HepG2 (cell line): ENCODE results near the gene VPS52. TPM values are rescaled to one million over a fixed set of nuclear protein-coding genes. Genes with fewer than 3 reads are reported as not detected.

Experiments used
- ARID5B ChIP-seq: IDR thresholded peaks from 2 replicates; pipeline ENCODE4 v1.4.0; 2020; ENCODE audit warnings: mild to moderate bottlenecking, missing genetic modification reagents
- CC2D1A ChIP-seq: sonication (generic); formaldehyde crosslinking; IDR thresholded peaks from 2 replicates; pipeline ENCODE4 v1.8.1; 2023; ENCODE audit warnings: mild to moderate bottlenecking, missing genetic modification reagents
- ERF ChIP-seq: IDR thresholded peaks from 2 replicates; pipeline ENCODE4 v1.6.1; 2018; ENCODE audit warnings: missing biosample characterization, missing genetic modification reagents
- FOSL2 ChIP-seq: sonication (generic); formaldehyde crosslinking; IDR thresholded peaks from 2 replicates; pipeline ENCODE4 v1.4.0; 2020; ENCODE audit warnings: missing genetic modification reagents
- FOXP4 ChIP-seq: sonication (generic); formaldehyde crosslinking; IDR thresholded peaks from 2 replicates; pipeline ENCODE4 v1.4.0; 2020; ENCODE audit warnings: missing genetic modification reagents
- HMGXB4 ChIP-seq, 2 experiments: sonication (generic) in 1 of 2; formaldehyde crosslinking in 1 of 2; IDR thresholded peaks; 2 replicates each; pipeline versions ENCODE4 v1.4.0 to v1.6.1; 2018 to 2020; ENCODE audit warnings: missing genetic modification reagents in 2 of 2, borderline replicate concordance in 1 of 2, low read depth in 1 of 2, mild to moderate bottlenecking in 1 of 2, missing biosample characterization in 1 of 2
- IKZF5 ChIP-seq: IDR thresholded peaks from 2 replicates; pipeline ENCODE4 v1.6.1; 2018; ENCODE audit warnings: missing genetic modification reagents, mild to moderate bottlenecking, missing compliant biosample characterization
- KLF6 ChIP-seq: IDR thresholded peaks from 2 replicates; pipeline ENCODE4 v1.8.0; 2016; ENCODE audit warnings: missing biosample characterization, missing genetic modification reagents
- NFATC3 ChIP-seq: sonication (generic); formaldehyde crosslinking; IDR thresholded peaks from 2 replicates; pipeline ENCODE4 v1.5.1; 2020; ENCODE audit warnings: mild to moderate bottlenecking, missing genetic modification reagents
- RELA ChIP-seq: sonication (generic); formaldehyde crosslinking; IDR thresholded peaks from 2 replicates; pipeline ENCODE4 v1.4.0; 2020; ENCODE audit warnings: missing genetic modification reagents
- RXRB ChIP-seq: IDR thresholded peaks from 2 replicates; pipeline ENCODE4 v1.6.1; 2016; ENCODE audit warnings: borderline replicate concordance, missing genetic modification reagents, missing compliant biosample characterization
- SMAD3 ChIP-seq: sonication (generic); formaldehyde crosslinking; IDR thresholded peaks from 2 replicates; pipeline ENCODE4 v1.4.0; 2020; ENCODE audit warnings: missing genetic modification reagents
- THAP11 ChIP-seq: IDR thresholded peaks from 2 replicates; pipeline ENCODE4 v1.6.1; 2016; ENCODE audit warnings: missing biosample characterization, missing genetic modification reagents
- ZBTB49 ChIP-seq: sonication (generic); formaldehyde crosslinking; IDR thresholded peaks from 2 replicates; pipeline ENCODE4 v1.4.0; 2020; ENCODE audit warnings: missing genetic modification reagents, borderline replicate concordance
- ZBTB7A ChIP-seq: sonication (generic); formaldehyde crosslinking; IDR thresholded peaks from 2 replicates; pipeline ENCODE4 v1.8.0; 2022; ENCODE audit warnings: mild to moderate bottlenecking, missing genetic modification reagents
- ZNF329 ChIP-seq: sonication (generic); formaldehyde crosslinking; IDR thresholded peaks from 2 replicates; pipeline ENCODE4 v1.9.0; 2021; ENCODE audit warnings: low read depth, mild to moderate bottlenecking, missing genetic modification reagents
- ZNF557 ChIP-seq: sonication (generic); formaldehyde crosslinking; IDR thresholded peaks from 2 replicates; pipeline ENCODE4 v1.4.0; 2020; ENCODE audit warnings: missing genetic modification reagents
- polyA plus RNA-seq, 8 experiments: library from polyadenylated mRNA; depleted of rRNA in 3 of 8; stranded (reverse) in 7 of 8; unstranded in 1 of 8; fragments of >200 nt; fragmentation: Illumina TruSeq in 4 of 8; extraction: Trizol in 4 of 8; gene quantifications; 2 replicates each; pipeline versions ENCODE4 v1.2.1 to v1.2.3, GENCODE V29; 2011 to 2016; ENCODE audit warnings: low read depth in 4 of 8, missing spikeins in 1 of 8, mixed read lengths in 1 of 8; ENCODE audit not compliant: insufficient read depth in 1 of 8
- total RNA-seq, 5 experiments: library from RNA; depleted of rRNA; stranded (reverse); fragments of >200 nt; fragmentation: Illumina TruSeq; extraction: Trizol; gene quantifications; 2 replicates each; pipeline ENCODE4 v1.2.3, GENCODE V29; 2016; ENCODE audit warnings: low read depth in 1 of 5

The VPS52 gene
- total and polyA plus RNA-seq, 2 of the 13 experiments (the other 11 are each of a cell fraction or from before 2014, with no cell fraction given): 48.9 to 85.5 TPM

GRCh38 chr6:33247977-33248642, 23.6 kb downstream of the VPS52 start (continued):
- TF ChIP-seq ARID5B (CRISPR knock-in tag) (peak; percentile 59), THAP11 (CRISPR knock-in tag) (peak; percentile 36; the same call in 1 of the 2 replicates), ZBTB49 (CRISPR knock-in tag) (no peak), RXRB (CRISPR knock-in tag) (peak; percentile 85), ZBTB7A (CRISPR knock-in tag) (0 out of 2 replicates have a peak, but pooled peaks have one; percentile 28), ZNF557 (CRISPR knock-in tag) (no peak), NFATC3 (CRISPR knock-in tag) (0 out of 2 replicates have a peak, but pooled peaks have one; percentile 3), FOSL2 (CRISPR knock-in tag) (0 out of 2 replicates have a peak, but pooled peaks have one; percentile 36), RELA (CRISPR knock-in tag) (0 out of 2 replicates have a peak, but pooled peaks have one; percentile 65), SMAD3 (CRISPR knock-in tag) (no peak), IKZF5 (peak; percentile 43; the same call in 1 of the 2 replicates), HMGXB4 (CRISPR knock-in tag; IDR thresholded peaks at IDR 0.05; ENCODE audit: borderline replicate concordance in 1 of 2, low read depth in 1 of 2) (peak; percentile 44 to 91; a peak in 3 of 4 replicates), CC2D1A (CRISPR knock-in tag) (0 out of 2 replicates have a peak, but pooled peaks have one; percentile 36), ERF (CRISPR knock-in tag) (peak; percentile 59; the same call in 1 of the 2 replicates), FOXP4 (CRISPR knock-in tag) (peak; percentile 48; the same call in 1 of the 2 replicates), KLF6 (CRISPR knock-in tag) (0 out of 2 replicates have a peak, but pooled peaks have one; percentile 46), ZNF329 (CRISPR knock-in tag) (0 out of 2 replicates have a peak, but pooled peaks have one; percentile 31)
